22Rv1 (cell line): ENCODE measurements around the gene RAP1GAP2.

Experiments used
- ZFX ChIP-seq: fragments of 450-650 bp; IDR thresholded peaks from 2 replicates; pipeline ENCODE4 v1.6.1; 2017; ENCODE audit warnings: antibody characterized with exemption, borderline replicate concordance
- TF ChIP-seq, protein P1 (sequence below): fragments of 450-650 bp; IDR thresholded peaks from 2 replicates; pipeline ENCODE4 v1.5.1; 2017; ENCODE audit warnings: mild to moderate bottlenecking

DNA sequence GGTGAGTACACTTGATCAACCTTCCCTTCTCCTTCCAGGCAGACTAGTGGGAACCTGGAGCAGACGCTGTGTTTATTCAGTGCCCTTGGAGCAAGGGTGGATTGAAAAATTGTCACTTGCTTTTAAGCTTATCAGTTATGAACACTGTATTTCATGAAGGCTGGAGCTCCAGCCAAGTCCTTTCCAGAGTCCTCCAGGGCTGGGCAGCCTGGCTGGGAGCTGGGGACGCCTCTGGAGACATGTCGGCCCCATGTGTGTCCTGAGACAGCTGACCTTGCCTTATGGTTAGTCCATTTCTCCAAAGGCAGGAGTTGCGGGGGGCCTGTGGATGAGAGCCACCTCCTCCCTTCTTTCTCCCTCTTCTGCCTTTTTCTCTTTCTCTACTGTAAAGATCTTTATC is 67.0 kb downstream of the RAP1GAP2 start:
- TF ChIP-seq, protein P1, sequence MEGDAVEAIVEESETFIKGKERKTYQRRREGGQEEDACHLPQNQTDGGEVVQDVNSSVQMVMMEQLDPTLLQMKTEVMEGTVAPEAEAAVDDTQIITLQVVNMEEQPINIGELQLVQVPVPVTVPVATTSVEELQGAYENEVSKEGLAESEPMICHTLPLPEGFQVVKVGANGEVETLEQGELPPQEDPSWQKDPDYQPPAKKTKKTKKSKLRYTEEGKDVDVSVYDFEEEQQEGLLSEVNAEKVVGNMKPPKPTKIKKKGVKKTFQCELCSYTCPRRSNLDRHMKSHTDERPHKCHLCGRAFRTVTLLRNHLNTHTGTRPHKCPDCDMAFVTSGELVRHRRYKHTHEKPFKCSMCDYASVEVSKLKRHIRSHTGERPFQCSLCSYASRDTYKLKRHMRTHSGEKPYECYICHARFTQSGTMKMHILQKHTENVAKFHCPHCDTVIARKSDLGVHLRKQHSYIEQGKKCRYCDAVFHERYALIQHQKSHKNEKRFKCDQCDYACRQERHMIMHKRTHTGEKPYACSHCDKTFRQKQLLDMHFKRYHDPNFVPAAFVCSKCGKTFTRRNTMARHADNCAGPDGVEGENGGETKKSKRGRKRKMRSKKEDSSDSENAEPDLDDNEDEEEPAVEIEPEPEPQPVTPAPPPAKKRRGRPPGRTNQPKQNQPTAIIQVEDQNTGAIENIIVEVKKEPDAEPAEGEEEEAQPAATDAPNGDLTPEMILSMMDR: no peak
- TF ChIP-seq ZFX: no peak
